HG02571 (cell line): Measurements from ENCODE around the gene TRIOBP.

Experiments
- ATAC-seq: cut with Tn5 transposase; IDR thresholded peaks from one replicate; pipeline ENCODE4 v1.9.1; 2021; ENCODE audit warnings: mild to moderate bottlenecking, moderate library complexity; ENCODE audit not compliant: unreplicated experiment

The TRIOBP gene

GRCh38 chr22:37747080-37747714 is 50.3 kb downstream of the TRIOBP start:
- no peak for ATAC-seq

GRCh38 chr22:37747715-37748100 is 50.9 kb downstream of the TRIOBP start:
- no peak for ATAC-seq

GRCh38 chr22:37748659-37749058 is 51.8 kb downstream of the TRIOBP start:
- no peak for ATAC-seq

- no peak for ATAC-seq
Measured at GRCh38 chr22:37749226-37749625, 52.4 kb downstream of the TRIOBP start.

GRCh38 chr22:37749831-37750595 is 53.2 kb downstream of the TRIOBP start:
- no peak for ATAC-seq

- no peak for ATAC-seq
Measured at GRCh38 chr22:37750596-37751162, 53.8 kb downstream of the TRIOBP start.

- no peak for ATAC-seq
Measured at GRCh38 chr22:37751449-37752188, 54.8 kb downstream of the TRIOBP start.

- ATAC-seq = no peak
Measured at GRCh38 chr22:37752189-37753087, 55.6 kb downstream of the TRIOBP start.

GRCh38 chr22:37753746-37754145 is 56.9 kb downstream of the TRIOBP start:
- ATAC-seq = no peak

- no peak for ATAC-seq
Measured at GRCh38 chr22:37757663-37758062, 60.8 kb downstream of the TRIOBP start.

GRCh38 chr22:37758694-37759093 is 61.8 kb downstream of the TRIOBP start:
- ATAC-seq = no peak

- ATAC-seq = no peak
Measured at GRCh38 chr22:37759281-37759680, 62.4 kb downstream of the TRIOBP start.

GRCh38 chr22:37760152-37760551 is 63.3 kb downstream of the TRIOBP start:
- ATAC-seq = no peak

GRCh38 chr22:37762389-37762836 is 65.6 kb downstream of the TRIOBP start:
- ATAC-seq = no peak

GRCh38 chr22:37763012-37763411 is 66.2 kb downstream of the TRIOBP start:
- ATAC-seq = no peak

GRCh38 chr22:37763652-37764051 is 66.8 kb downstream of the TRIOBP start:
- ATAC-seq = no peak

- ATAC-seq = no peak
Measured at GRCh38 chr22:37764622-37765021, 67.8 kb downstream of the TRIOBP start.

- no peak for ATAC-seq
Measured at GRCh38 chr22:37765498-37765897, 68.7 kb downstream of the TRIOBP start.

- no peak for ATAC-seq
Measured at GRCh38 chr22:37765953-37766576, 69.2 kb downstream of the TRIOBP start.

- ATAC-seq = no peak
Measured at GRCh38 chr22:37768273-37768672, 71.4 kb downstream of the TRIOBP start.
